HEK293 (cell line): ENCODE measurements around the gene RAB5A.

Source experiments
- CTCF ChIA-PET: fragments of 350-600 bp; formaldehyde crosslinking; extraction: SDS; loops from one replicate; lab custom pipeline; 2021; ENCODE audit warnings: antibody characterized with exemption; lab: Yijun Ruan, JAX
- POLR2A ChIA-PET: fragments of 300-600 bp; formaldehyde crosslinking; extraction: SDS; loops from one replicate; lab custom pipeline; 2020; ENCODE audit warnings: antibody characterized with exemption, inconsistent platforms; lab: Yijun Ruan, JAX
- H3K27ac ChIP-seq: fragments of 200-500 bp; sonication (Bioruptor generic); 2 replicates; pipeline ENCODE4 v1.5.1; 2014; ENCODE audit warnings: low read depth, low read length, control low read depth, inconsistent platforms; ENCODE audit errors: extremely low read depth
- H3K36me3 ChIP-seq, 2 experiments: fragments of 200-500 bp in 1 of 2; sonication (Bioruptor generic) in 1 of 2; 1 replicate in 1 of 2; 2 replicates in 1 of 2; pipeline ENCODE4 v1.5.1; 2014 to 2017; ENCODE audit warnings: inconsistent platforms in 2 of 2, low read length in 2 of 2; ENCODE audit not compliant: control insufficient read depth in 2 of 2, insufficient read depth in 1 of 2
- H3K4me1 ChIP-seq: fragments of 200-500 bp; sonication (Bioruptor generic); 2 replicates; pipeline ENCODE4 v1.5.1; 2014; ENCODE audit warnings: mild to moderate bottlenecking, low read length, inconsistent platforms; ENCODE audit not compliant: control insufficient read depth, insufficient read depth
- H3K4me3 ChIP-seq: 2 replicates; pipeline ENCODE4 v1.5.1; 2011; ENCODE audit warnings: low read depth, mild to moderate bottlenecking, control low read depth, low read length, moderate library complexity
- H3K9me3 ChIP-seq: fragments of 200-500 bp; sonication (Bioruptor generic); 2 replicates; pipeline ENCODE4 v1.5.1; 2014; ENCODE audit warnings: low read depth, low read length, inconsistent platforms; ENCODE audit not compliant: control insufficient read depth, insufficient read depth
- GLI4 ChIP-seq: fragments of 450-650 bp; formaldehyde crosslinking; IDR thresholded peaks from 2 replicates; pipeline ENCODE4 v1.5.1; 2016; ENCODE audit warnings: missing biosample characterization, missing genetic modification characterization
- KLF1 ChIP-seq: fragments of 450-650 bp; formaldehyde crosslinking; IDR thresholded peaks from 2 replicates; pipeline ENCODE4 v1.5.1; 2016; ENCODE audit warnings: missing biosample characterization, missing genetic modification characterization
- KLF7 ChIP-seq: fragments of 450-650 bp; formaldehyde crosslinking; IDR thresholded peaks from 2 replicates; pipeline ENCODE4 v1.5.1; 2016; ENCODE audit warnings: missing biosample characterization, missing genetic modification characterization, borderline replicate concordance
- KLF9 ChIP-seq: fragments of 450-650 bp; formaldehyde crosslinking; IDR thresholded peaks from 2 replicates; pipeline ENCODE4 v1.5.1; 2016; ENCODE audit warnings: missing biosample characterization, missing genetic modification characterization, low read depth
- OVOL3 ChIP-seq: fragments of 450-650 bp; formaldehyde crosslinking; IDR thresholded peaks from 2 replicates; pipeline ENCODE4 v1.5.1; 2016; ENCODE audit warnings: missing biosample characterization, missing genetic modification characterization
- PRDM10 ChIP-seq: fragments of 450-650 bp; formaldehyde crosslinking; IDR thresholded peaks from 2 replicates; pipeline ENCODE4 v1.5.1; 2016; ENCODE audit warnings: missing biosample characterization, missing genetic modification characterization
- PRDM4 ChIP-seq: fragments of 450-650 bp; formaldehyde crosslinking; IDR thresholded peaks from 2 replicates; pipeline ENCODE4 v1.5.1; 2017; ENCODE audit warnings: missing biosample characterization, missing genetic modification characterization
- SP7 ChIP-seq: fragments of 450-650 bp; formaldehyde crosslinking; IDR thresholded peaks from 2 replicates; pipeline ENCODE4 v1.5.1; 2016; ENCODE audit warnings: missing biosample characterization, missing genetic modification characterization
- ZBTB44 ChIP-seq: fragments of 450-650 bp; IDR thresholded peaks from 2 replicates; pipeline ENCODE4 v1.5.1; 2018; ENCODE audit warnings: missing biosample characterization, mild to moderate bottlenecking, missing genetic modification characterization
- ZFHX2 ChIP-seq: fragments of 450-650 bp; formaldehyde crosslinking; conservative IDR thresholded peaks from 2 replicates; pipeline ENCODE4 v1.5.1; 2016; ENCODE audit warnings: missing biosample characterization, missing genetic modification characterization
- ZNF112 ChIP-seq: fragments of 450-650 bp; formaldehyde crosslinking; IDR thresholded peaks from 2 replicates; pipeline ENCODE4 v1.5.0; 2017; ENCODE audit warnings: missing biosample characterization, missing genetic modification characterization
- ZNF121 ChIP-seq: fragments of 450-650 bp; formaldehyde crosslinking; IDR thresholded peaks from 2 replicates; pipeline ENCODE4 v1.5.1; 2016; ENCODE audit warnings: missing biosample characterization, missing genetic modification characterization
- ZNF341 ChIP-seq: fragments of 450-650 bp; formaldehyde crosslinking; IDR thresholded peaks from 2 replicates; pipeline ENCODE4; 2016; ENCODE audit warnings: low read depth, missing biosample characterization, missing genetic modification characterization
- ZNF350 ChIP-seq: fragments of 450-650 bp; formaldehyde crosslinking; IDR thresholded peaks from 2 replicates; pipeline ENCODE4 v1.5.0; 2017; ENCODE audit warnings: missing biosample characterization, mild to moderate bottlenecking, missing genetic modification characterization
- ZNF530 ChIP-seq: fragments of 450-650 bp; formaldehyde crosslinking; IDR thresholded peaks from 2 replicates; pipeline ENCODE4 v1.5.1; 2016; ENCODE audit warnings: low read depth, missing biosample characterization, missing genetic modification characterization
- ZNF571 ChIP-seq: fragments of 450-650 bp; formaldehyde crosslinking; IDR thresholded peaks from 2 replicates; pipeline ENCODE4 v1.5.0; 2017; ENCODE audit warnings: missing biosample characterization, missing genetic modification characterization
- ZNF664 ChIP-seq: fragments of 450-650 bp; formaldehyde crosslinking; IDR thresholded peaks from 2 replicates; pipeline ENCODE4 v1.5.1; 2016; ENCODE audit warnings: missing biosample characterization, missing genetic modification characterization
- ZSCAN23 ChIP-seq: fragments of 450-650 bp; formaldehyde crosslinking; IDR thresholded peaks from 2 replicates; pipeline ENCODE4 v1.5.1; 2016; ENCODE audit warnings: missing biosample characterization, missing genetic modification characterization

The RAB5A gene

GRCh38 chr3:19947549-19948225 is 790 bp downstream of the RAB5A start (continued):
- no peak for TF ChIP-seq ZNF112 (tag by site-specific recombination)
- TF ChIP-seq KLF9 (tag by site-specific recombination) = no peak
- TF ChIP-seq ZNF341 = peak; percentile 57
- no peak for TF ChIP-seq ZNF571 (tag by site-specific recombination)
- no peak; the same call in none of the 2 replicates for TF ChIP-seq PRDM10
- no peak; the same call in 1 of the 2 replicates for TF ChIP-seq SP7
- TF ChIP-seq OVOL3 (tag by site-specific recombination) = no peak
- 0 out of 2 replicates have a peak, but pooled peaks have one; percentile 48 for TF ChIP-seq ZSCAN23 (tag by site-specific recombination)
- TF ChIP-seq PRDM4 (tag by site-specific recombination) = no peak
- TF ChIP-seq ZFHX2 (tag by site-specific recombination) = no peak; the same call in 1 of the 2 replicates
- TF ChIP-seq ZNF350 = no peak
- TF ChIP-seq ZNF530 (tag by site-specific recombination) = no peak
- TF ChIP-seq GLI4 = no peak
- TF ChIP-seq KLF7 (tag by site-specific recombination) = no peak
- no peak for TF ChIP-seq ZNF121 (tag by site-specific recombination)

GRCh38 chr3:19948226-19948591 is 1.3 kb downstream of the RAB5A start:
- H3K9me3 ChIP-seq = no peaks in the 10 kb centered on the region
- peaks cover 5% of the 10 kb centered on the region; the same call in 1 of the 2 replicates for H3K4me1 ChIP-seq
- no peak for TF ChIP-seq KLF1 (tag by site-specific recombination)
- POLR2A ChIA-PET = interaction anchor here (0.5 to 0.7 kb wide), 2 partner anchors 15 to 59 kb away, joined by 3 to 4 read pairs; no protein-coding TSS in a partner anchor
- 0 out of 2 replicates have a peak overlapping the region, but pooled peaks have one; percentile 92 for H3K27ac ChIP-seq
- CTCF ChIA-PET = no interaction called here
- peaks cover 17 to 22% of the 10 kb centered on the region in 2 experiments for H3K36me3 ChIP-seq
- peak overlapping the region; percentile 81 for H3K4me3 ChIP-seq

GRCh38 chr3:19950316-19950715 is 3.4 kb downstream of the RAB5A start:
- TF ChIP-seq ZNF664 (tag by site-specific recombination) (peak; percentile 78), ZBTB44 (tag by site-specific recombination) (no peak)
- peaks cover 5% of the 10 kb centered on the region; the same call in 1 of the 2 replicates for H3K4me1 ChIP-seq
- CTCF ChIA-PET = no interaction called here
- no peak overlapping the region for H3K27ac ChIP-seq
- H3K4me3 ChIP-seq = no peak overlapping the region
- H3K36me3 ChIP-seq = peaks cover 31 to 43% of the 10 kb centered on the region in 2 experiments
- POLR2A ChIA-PET = no interaction called here
- H3K9me3 ChIP-seq = no peaks in the 10 kb centered on the region
